D721Med (cell line): Measurements from ENCODE around the gene KCTD8.

Source experiments
- DNase-seq: peaks from one replicate; pipeline ENCODE4 v3.0.0; 2011; ENCODE audit warnings: low spot score; ENCODE audit not compliant: insufficient read length
- FAIRE-seq: peaks from 2 replicates; lab custom pipeline; 2011; peaks lifted over from hg19 to GRCh38; lab: Jason Lieb, UNC
- CTCF ChIP-seq: IDR thresholded peaks from 2 replicates; pipeline ENCODE4 v1.5.1; 2012; ENCODE audit warnings: mild to moderate bottlenecking, control low read depth; ENCODE audit not compliant: insufficient read depth; ENCODE audit errors: missing control alignments

The KCTD8 gene

GRCh38 chr4:44165938-44166337 is 282.7 kb downstream of the KCTD8 start:
- DNase-seq (no peak), FAIRE-seq (no peak)
- TF ChIP-seq CTCF: no peak

- no peak for FAIRE-seq
- no peak for TF ChIP-seq CTCF
- DNase-seq: no peak
These were observed 285.9 kb downstream of the KCTD8 start for GRCh38 chr4:44162538-44163270.

- DNase-seq (no peak), FAIRE-seq (no peak)
- TF ChIP-seq CTCF: no peak
These were observed 286.9 kb downstream of the KCTD8 start for GRCh38 chr4:44161756-44162155.

GRCh38 chr4:44160776-44161367 is 287.7 kb downstream of the KCTD8 start:
- no peak for TF ChIP-seq CTCF
- FAIRE-seq (no peak), DNase-seq (no peak)

- FAIRE-seq (no peak), DNase-seq (no peak)
- no peak for TF ChIP-seq CTCF
These were observed 288.6 kb downstream of the KCTD8 start for GRCh38 chr4:44159991-44160390.

GRCh38 chr4:44157611-44158277 is 290.9 kb downstream of the KCTD8 start:
- no peak for TF ChIP-seq CTCF
- FAIRE-seq (no peak), DNase-seq (no peak)
